SHP77 (cell line): ENCODE data around the gene CAMKV.
"Not testable (repeated sequence)": the region's sequence is repeated elsewhere in the genome, so short reads cannot be mapped to it uniquely, and the experiment has no call there.

Experiments
- DNase-seq, 2 experiments: peaks; one replicate each; lab custom pipeline; 2025; lab: John Stamatoyannopoulos, UW

Gene CAMKV

DNA sequence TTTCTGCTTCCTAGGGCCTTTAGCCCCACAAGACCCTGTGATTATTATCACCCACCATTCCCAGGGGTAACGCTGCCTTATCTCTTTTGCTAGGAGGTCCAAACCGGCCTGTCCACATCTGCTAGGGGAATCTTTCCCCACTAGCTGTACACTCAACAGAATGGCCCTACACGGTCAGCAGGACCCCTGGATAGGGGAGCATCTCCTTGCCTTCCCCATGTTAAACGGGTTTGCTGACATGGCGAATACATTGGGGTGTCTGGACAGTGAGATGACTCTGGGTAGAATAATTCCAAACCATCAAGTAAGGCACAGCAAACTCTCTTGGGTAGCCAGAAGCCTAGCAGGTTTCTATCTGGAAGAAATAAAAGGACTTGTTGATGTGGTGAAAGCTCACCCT, 14.0 kb downstream of the CAMKV start:
- no peak for DNase-seq

DNA sequence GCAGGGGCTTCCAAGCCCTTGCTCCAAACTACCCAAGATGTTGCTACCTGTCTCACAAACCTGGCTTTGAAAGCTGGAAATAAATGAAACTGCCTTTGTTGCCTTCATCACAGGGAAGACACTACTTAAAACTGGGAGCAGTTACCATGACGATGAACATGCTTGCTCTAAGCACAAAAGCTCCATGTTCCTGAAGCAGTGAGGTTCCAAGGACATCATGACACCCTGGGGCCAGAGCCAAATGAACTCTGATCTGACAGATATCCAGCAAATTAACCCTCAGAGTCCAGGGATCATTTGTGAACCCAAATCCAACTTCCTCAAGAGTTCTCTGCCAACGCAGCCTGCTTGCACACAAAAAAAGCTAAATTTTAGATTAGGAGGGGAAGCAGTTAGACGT, 24.0 kb downstream of the CAMKV start:
- no peak for DNase-seq

DNA sequence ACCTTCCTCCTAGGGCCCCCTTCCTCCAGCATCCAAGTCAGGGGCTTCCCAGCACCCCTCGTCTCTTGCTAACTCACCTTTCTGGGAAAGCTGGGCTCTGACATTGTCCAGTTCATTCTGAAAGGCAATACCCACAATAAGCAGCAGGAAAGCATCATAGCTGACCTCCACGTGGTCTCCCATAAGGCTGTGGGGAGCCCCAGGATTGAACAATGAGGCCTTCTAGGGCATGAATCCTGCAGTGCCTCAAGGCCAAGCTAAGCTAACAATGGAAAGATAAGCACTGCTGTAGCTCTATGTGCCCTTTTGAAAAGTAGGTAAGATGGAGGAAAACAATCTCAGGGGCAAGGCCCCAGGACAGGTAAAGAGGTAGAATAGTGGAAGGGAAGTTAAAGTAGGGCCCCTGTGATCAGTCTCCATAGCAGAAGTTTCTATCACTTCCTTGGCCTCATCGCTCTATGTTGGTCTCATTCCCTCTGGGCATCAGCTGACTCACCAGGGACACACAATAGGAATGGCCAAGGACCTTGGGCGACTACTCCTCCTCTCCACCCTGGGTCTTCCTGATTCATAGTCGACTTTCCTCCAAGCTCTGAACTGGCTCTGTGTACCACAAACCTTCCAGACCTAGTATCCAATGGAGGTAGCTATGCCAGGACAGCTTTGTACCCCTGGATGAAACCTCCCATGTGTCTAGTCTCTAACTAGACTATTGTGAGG, 25.1 kb downstream of the CAMKV start:
- DNase-seq: no peak

DNA sequence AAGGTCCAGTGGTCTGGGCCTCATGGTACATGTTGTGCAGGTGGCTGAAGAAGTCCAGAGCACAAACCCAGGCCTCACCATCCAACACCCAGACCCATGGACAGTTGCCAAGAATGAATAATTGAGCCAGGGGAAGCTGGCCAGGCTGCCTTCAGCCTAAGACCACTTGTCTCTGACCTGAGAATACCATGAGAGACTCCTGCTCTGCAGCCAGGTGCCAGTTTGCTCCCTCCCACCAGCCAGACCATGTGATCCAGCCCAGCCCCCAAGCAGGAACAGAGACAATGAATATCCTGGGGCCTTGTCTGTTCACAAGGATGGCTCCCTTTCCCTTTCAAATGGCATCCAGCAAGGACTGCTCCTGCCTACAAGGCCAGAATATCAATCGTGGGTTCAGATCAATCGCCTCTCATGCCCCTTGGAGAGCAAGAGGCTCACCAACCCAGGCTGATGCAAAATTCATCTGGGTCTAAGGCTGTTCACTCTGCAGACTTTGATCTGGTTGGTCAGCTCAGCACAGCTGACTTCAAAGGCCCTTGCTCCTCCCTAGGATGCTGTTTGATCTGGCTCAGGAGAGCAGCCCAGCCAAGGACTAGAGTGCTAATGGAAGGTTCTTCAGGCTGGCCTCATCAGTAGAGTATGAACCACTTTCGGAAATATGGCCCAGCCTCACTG, 26.7 kb downstream of the CAMKV start:
- DNase-seq: no peak

DNA sequence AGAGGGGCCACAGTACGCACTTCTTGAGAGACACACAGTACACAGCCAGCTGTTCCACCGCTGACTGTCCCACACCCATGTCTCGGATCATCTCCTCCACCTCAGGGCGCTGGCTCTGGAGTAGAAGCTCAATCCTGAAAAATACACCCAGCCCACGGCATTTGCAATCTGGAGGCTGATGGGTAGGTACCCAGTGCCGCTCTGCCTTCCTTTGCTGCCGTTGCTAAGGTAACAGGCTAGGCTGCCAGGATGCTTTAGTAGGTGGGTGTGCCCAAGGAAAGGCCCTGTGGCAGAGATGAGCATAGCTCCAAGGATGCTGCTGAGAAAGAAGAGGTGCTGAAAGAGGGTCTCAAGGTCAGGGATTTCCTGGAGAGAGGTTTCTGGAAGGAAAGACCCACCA, 27.9 kb downstream of the CAMKV start:
- no peak for DNase-seq

DNA sequence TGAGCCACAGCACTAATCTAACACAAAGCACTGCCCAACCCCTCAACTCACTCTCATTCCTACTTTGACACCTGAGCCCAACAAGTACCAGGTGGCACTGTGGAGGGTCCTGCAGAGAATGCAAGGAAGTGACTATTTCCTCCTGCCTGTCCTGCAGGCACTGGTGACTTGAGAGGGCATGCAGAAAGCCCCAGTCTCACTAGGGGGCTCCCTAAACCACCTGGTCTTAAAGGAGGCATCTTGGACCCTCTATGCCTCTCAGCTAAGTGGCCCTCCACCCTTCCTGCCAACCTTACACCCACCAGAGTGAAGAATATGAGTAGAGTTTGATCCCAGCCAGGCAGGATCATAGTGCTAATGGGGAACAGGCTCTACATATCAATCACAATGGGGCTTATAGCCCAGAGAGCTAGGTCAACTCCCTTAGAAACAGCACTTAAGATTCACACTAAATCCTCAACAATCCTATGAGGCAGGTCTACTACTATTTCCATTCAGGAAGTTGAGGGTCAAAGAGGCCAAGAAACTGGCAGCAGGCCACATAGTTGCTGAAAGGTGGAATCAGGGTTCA, 28.5 kb downstream of the CAMKV start:
- DNase-seq: peak in 1 of 2 experiments; percentile 8

DNA sequence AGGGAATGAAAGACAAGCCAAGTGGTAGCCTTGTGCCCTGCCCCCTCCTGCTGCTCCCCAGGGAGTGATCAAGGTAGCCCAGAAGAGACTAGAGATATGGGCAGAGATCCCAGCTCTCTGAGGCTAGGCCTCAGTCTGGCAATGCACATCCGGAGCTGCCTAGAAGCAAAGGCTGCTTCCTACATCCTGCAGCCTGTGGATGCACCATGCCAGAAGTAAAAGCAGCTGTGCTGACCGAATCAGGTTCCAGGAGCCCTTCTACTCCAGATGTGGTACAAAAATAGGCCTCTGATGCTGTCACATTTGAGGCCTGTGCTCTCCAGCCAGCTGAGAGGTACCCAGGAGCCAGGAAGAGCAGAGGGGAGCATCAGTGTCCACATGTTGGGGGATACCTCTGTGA, 29.3 kb downstream of the CAMKV start:
- DNase-seq: no peak

DNA sequence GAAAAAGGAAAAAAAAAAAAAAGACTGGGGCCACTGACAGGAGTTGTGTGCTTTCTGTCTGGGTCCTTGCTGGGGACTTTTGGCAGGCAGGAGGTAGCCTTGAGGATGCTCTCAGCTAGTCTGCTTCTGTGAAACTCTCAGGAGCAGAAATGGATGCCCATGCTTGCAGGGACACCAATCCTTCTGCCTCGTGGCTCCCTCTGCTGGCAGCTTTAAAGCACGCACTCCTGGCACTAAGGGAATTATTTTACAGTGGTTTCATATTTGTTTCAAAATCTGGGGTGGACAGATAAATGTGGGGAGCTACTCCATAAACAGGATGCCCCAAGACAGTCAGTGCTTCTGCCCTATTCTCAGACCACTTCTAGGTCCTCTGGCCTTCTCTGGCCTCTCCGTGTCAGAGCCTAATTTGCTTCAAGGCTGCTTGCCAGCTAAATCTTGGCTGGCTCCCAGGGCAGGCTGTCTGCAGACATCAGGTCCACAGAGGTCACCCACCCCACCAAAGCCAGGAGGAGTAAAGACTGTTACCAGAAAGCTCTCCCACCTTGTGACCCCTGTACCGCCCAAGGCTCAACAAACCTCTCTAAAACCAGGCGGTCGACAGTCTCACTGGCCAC, 30.4 kb downstream of the CAMKV start:
- DNase-seq: peak; percentile 41 to 69

DNA sequence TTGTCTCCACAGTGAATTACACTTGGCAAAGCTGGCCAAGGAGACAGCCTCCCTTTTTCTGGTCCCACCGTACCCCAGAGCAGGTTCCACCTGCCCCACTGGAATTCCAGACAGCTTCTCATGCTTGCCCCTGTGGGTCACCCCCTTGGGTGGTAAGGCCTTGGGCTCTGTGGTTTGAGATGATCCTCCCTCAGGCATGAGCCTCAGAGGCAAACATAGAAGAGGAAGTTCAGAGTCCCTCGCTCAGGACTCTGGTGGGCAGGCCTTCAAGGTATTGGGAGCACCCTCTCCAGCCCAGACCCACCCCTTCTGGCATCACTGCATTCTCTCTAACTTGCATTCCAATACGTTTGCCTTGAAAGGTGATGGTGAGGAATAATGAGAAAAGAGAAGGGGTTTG, 38.4 kb downstream of the CAMKV start:
- no peak for DNase-seq

DNA sequence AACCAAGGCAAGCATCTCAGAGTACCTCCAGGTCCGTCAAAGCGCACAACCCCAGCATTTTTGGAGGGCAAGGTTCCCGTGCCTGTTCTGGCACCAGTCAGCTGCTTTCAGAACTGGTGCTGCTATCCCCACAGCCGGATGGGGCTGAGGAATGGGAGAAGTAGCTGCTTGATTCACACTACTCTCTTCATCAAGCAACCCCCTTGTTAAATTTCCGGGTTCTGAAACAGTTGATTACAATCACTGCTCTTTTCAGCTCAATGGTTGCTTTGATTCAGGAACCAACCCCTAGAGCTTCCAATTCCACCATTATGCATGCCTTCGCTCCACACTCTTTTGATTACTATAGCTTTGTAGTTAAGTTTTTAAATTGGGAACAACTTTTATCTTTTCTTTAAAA, 43.7 kb downstream of the CAMKV start:
- no peak for DNase-seq

DNA sequence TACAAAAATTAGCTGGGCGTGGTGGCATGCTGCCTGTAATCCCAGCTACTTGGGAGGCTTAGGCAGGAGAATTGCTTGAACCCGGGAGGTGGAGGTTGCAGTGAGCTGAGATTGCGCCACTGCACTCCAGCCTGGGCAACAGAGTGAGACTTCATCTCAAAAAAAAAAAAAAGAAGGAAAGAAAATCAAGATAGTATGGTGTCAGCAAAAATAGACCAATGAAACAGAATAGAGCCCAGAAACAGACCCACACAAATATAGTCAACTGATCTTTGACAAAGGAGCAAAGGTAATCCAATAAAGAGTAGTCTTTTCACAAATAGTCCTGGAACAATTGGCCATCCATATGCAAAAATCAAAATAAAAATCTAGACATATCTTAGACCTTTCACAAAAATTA, 46.6 kb downstream of the CAMKV start:
- not testable (repeated sequence) for DNase-seq

DNA sequence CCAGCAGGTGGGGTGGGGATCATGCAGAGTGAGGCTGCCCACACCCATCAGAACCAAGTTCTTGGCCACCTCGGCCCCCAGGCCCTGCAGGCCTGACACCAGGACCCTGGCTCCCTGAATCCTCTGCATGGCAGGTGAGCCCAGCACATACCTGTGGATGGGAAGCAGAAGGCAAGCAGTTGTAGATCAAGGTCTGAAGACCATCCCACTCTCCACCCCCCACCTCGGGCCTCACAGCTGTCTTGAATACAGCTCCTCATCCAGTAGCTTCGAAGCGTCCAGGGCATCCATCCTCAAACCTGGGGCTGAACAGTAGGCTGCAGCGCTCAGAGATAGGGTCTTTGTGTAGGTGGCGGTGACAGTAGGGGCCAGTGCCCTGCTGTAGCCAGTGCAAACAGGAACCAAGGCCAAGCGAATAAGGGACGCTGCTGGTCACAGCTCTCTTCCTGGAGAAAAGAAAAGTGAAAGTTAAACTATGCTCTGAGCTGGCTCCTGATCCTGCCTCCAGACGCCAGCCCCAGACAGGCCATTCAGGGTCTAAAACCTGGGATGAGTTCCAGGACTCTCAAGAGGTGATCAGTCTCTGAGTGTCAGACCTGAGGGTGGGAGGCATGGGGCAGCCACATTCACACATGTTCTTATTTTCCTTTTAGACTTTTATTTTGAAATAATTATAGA, 56.1 kb downstream of the CAMKV start, which contains the start of gene UBA7:
UBA7 (minus strand) TSS at position 457 of the 678 bp plus-strand sequence; CDS start at position 291, 166 bp downstream.
- no peak for DNase-seq

DNA sequence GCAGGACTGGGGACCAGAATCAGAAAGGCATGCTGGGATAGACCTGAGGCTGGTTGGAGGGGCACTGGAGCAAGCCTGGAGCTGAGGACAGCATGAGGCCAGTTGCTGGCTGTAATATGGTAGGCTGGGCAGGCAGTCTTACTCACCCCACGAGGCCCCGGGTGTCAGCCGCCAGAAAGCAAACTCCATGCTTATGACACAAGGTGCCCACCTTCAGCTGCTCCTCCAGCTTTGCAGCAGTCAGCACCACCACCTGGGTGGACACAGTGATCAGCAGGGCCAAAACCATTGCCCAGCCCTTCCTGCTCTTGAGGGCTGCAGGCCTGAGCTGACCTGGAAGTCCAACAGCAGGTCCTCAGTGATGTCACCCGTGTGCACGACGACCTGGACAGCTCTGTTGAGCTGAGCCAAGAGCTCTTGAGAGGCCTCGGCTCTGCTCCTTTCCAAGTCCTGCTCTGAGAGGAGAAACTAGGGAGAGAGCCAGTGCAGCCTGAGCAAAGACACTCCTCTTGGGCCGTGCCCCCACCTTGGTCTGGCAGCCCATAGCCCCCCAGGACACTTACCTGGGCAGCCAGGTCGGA, 56.7 kb downstream of the CAMKV start:
- no peak for DNase-seq
